ENCODE measurements around the gene CWC27. TPM values are rescaled to one million over a fixed set of nuclear protein-coding genes. Genes with fewer than 3 reads are reported as not detected.

Gene CWC27
- total RNA-seq, 1 donor from 2014 or later: 56.6 TPM

DNA sequence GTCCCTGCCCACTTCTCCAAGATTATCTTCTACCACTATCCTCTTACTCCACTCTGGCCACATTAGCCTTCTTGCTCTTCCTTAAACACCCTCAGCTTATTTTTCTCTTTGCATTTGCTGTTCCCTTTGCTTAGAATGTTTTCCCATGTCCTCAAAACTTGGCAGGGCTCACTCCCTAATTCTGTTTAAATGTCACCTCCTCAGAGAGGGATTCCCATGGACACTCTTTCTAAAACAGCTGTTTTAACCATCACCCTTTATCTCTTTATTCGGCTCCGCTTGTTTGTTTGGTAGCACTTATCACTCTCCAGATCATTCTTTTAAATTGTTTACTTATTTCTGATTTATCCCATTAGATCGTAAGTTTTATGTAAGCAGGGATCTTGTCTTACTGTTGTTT is 278.5 kb downstream of the CWC27 start:
- Histone ChIP-seq H3K27ac (no peak overlapping the region), H3K4me3 (no peak overlapping the region), H3K9me3 (ENCODE audit: low read depth) (no peaks in the 10 kb centered on the region), H4K20me1 (ENCODE audit: low read depth) (no peaks in the 10 kb centered on the region), H3F3A (ENCODE audit: low read depth) (no peaks in the 10 kb centered on the region), H3K9ac (no peak overlapping the region), H3K27me3 (no peaks in the 10 kb centered on the region), H3K79me2 (ENCODE audit: low read depth) (no peaks in the 10 kb centered on the region), H3K4me1 (no peaks in the 10 kb centered on the region), H3K4me2 (no peak overlapping the region), H3K36me3 (no peaks in the 10 kb centered on the region), H2AFZ (replicated peaks) (no peak overlapping the region)
- Mint-ChIP-seq H3K4me1 (no peaks in the 10 kb centered on the region), H3K9me3 (no peaks in the 10 kb centered on the region), H3K4me3 (no peak overlapping the region), H3K27me3 (ENCODE audit: insufficient read depth, low read depth) (no peaks in the 10 kb centered on the region), H3K27ac (no peak overlapping the region), H3K36me3 (no peaks in the 10 kb centered on the region)
- DNase-seq (ENCODE audit: low spot score): no peak
- no peak for TF ChIP-seq EZH2phosphoT487 (IDR thresholded peaks at IDR 0.05)

DNA sequence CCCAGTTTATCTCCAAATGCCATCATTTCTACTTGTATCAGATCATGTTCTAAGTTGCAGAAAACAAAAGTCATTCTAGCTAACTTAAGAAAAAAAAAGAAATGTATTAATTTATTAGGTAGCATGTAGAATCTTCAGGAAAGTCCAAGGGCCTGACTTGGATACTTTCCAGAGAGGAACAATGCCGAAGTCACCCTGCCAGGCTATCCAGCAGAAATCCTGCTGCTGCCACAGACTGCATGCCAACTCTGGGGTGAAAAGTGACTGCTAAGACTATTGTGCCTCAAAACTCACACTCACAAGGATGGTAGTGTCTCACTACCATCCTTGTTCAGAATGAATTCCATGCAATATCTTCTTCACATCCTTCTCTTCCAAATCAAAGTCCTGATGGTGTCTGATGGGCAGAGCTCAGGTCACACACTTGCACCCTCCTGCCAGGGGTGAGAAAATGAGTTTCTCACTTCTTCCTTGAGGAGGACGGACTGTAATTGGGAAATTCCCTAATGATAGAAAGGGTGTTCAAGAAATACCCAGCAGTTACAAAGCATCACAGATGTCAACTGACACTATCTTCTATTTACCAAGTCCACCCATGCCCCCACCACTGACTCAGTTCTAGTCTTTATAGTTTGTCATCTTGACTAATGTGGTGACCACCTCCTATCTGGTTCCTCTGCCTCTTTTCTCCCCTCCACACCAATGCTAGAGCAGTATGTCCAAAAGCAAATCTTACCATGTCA is 279.4 kb downstream of the CWC27 start:
- no peaks in the 10 kb centered on the region for H3K9me3 ChIP-seq (ENCODE audit: low read depth)
- H4K20me1 ChIP-seq (ENCODE audit: low read depth): no peaks in the 10 kb centered on the region
- no peaks in the 10 kb centered on the region for H3K36me3 ChIP-seq
- H3F3A ChIP-seq (ENCODE audit: low read depth): no peaks in the 10 kb centered on the region
- Mint-ChIP-seq H3K9me3 (no peaks in the 10 kb centered on the region), H3K27ac (no peak overlapping the region), H3K4me3 (no peak overlapping the region), H3K27me3 (ENCODE audit: insufficient read depth, low read depth) (no peaks in the 10 kb centered on the region), H3K4me1 (no peaks in the 10 kb centered on the region), H3K36me3 (no peaks in the 10 kb centered on the region)
- no peak overlapping the region for H2AFZ ChIP-seq (replicated peaks)
- no peak overlapping the region for H3K4me3 ChIP-seq
- no peak overlapping the region for H3K4me2 ChIP-seq
- H3K27me3 ChIP-seq: no peaks in the 10 kb centered on the region
- TF ChIP-seq, protein P1, sequence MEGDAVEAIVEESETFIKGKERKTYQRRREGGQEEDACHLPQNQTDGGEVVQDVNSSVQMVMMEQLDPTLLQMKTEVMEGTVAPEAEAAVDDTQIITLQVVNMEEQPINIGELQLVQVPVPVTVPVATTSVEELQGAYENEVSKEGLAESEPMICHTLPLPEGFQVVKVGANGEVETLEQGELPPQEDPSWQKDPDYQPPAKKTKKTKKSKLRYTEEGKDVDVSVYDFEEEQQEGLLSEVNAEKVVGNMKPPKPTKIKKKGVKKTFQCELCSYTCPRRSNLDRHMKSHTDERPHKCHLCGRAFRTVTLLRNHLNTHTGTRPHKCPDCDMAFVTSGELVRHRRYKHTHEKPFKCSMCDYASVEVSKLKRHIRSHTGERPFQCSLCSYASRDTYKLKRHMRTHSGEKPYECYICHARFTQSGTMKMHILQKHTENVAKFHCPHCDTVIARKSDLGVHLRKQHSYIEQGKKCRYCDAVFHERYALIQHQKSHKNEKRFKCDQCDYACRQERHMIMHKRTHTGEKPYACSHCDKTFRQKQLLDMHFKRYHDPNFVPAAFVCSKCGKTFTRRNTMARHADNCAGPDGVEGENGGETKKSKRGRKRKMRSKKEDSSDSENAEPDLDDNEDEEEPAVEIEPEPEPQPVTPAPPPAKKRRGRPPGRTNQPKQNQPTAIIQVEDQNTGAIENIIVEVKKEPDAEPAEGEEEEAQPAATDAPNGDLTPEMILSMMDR (IDR thresholded peaks at IDR 0.05): no peak
- TF ChIP-seq EZH2 (IDR thresholded peaks at IDR 0.05): no peak
- no peak for TF ChIP-seq EZH2phosphoT487 (IDR thresholded peaks at IDR 0.05)
- no peaks in the 10 kb centered on the region for H3K79me2 ChIP-seq (ENCODE audit: low read depth)
- no peaks in the 10 kb centered on the region for H3K4me1 ChIP-seq
- no peak for DNase-seq (ENCODE audit: low spot score)
- no peak overlapping the region for H3K27ac ChIP-seq
- no peak overlapping the region for H3K9ac ChIP-seq

DNA sequence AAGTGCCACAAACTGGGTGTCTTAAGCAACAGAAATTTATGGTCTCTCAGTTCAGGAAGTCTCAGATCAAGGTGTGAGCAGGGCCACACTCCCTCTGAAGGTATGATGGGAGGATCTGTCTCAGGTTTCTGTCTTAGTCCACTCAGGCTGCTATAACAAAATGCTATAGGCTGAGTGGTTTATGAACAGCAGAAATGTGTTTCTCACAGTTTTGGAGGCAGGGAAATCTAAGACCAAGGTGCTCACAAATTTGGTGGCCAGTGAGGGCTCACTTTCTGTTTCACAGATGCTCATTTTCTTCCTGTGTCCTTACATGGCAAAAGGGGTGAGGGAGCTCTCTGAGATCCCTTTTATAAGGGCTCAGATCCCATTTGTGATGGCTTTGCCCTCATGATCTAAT is 281.4 kb downstream of the CWC27 start:
- Histone ChIP-seq H3K9ac (no peak overlapping the region), H3F3A (ENCODE audit: low read depth) (no peaks in the 10 kb centered on the region), H3K4me3 (no peak overlapping the region), H3K36me3 (no peaks in the 10 kb centered on the region), H3K79me2 (ENCODE audit: low read depth) (no peaks in the 10 kb centered on the region), H3K27me3 (no peaks in the 10 kb centered on the region), H3K4me1 (no peaks in the 10 kb centered on the region), H3K4me2 (no peak overlapping the region), H2AFZ (replicated peaks) (no peak overlapping the region), H3K9me3 (ENCODE audit: low read depth) (no peaks in the 10 kb centered on the region), H4K20me1 (ENCODE audit: low read depth) (no peaks in the 10 kb centered on the region), H3K27ac (no peak overlapping the region)
- Mint-ChIP-seq H3K4me1 (no peaks in the 10 kb centered on the region), H3K4me3 (no peak overlapping the region), H3K9me3 (peaks cover 3% of the 10 kb centered on the region), H3K27me3 (ENCODE audit: insufficient read depth, low read depth) (no peaks in the 10 kb centered on the region), H3K27ac (no peak overlapping the region), H3K36me3 (no peaks in the 10 kb centered on the region)
- TF ChIP-seq, protein P1 (IDR thresholded peaks at IDR 0.05): no peak
- TF ChIP-seq EZH2phosphoT487 (IDR thresholded peaks at IDR 0.05) (no peak), EZH2 (IDR thresholded peaks at IDR 0.05) (no peak)
- no peak for DNase-seq (ENCODE audit: low spot score)

DNA sequence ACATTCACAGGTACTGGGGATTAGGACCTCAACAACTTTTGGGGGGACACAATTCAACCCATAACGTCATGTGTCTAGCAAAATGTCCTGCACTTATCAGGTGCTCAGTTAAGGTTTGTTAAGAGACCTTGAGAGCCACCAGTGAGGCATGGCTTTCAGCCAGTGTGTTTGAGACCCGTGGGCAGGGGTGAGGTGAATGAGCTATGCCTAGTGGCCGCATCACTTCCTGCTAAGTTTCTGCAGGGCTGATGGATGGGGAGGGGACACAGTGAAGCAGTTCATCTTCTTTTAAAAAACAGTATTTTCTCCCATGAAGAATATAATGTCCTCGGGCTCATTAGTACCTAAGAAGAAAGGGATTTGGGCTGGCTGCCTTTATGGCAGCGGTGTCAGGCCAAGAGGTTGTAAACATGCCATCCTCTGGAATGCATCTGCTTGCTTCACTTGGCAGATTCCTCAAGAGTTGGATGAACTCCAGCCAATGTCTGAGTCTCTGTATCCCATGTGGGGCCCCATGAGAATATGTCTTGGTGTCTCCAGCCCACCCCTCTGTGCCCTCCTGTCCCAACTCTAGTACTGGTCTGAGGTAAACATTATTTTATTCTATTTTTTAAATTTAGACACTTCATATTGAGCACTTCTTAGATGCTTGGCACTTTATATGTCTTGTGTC is 282.2 kb downstream of the CWC27 start:
- Histone ChIP-seq H3K27ac (no peak overlapping the region), H3K4me1 (no peaks in the 10 kb centered on the region), H3K9ac (no peak overlapping the region), H2AFZ (replicated peaks) (no peak overlapping the region), H3K4me3 (no peak overlapping the region), H4K20me1 (ENCODE audit: low read depth) (no peaks in the 10 kb centered on the region), H3K36me3 (no peaks in the 10 kb centered on the region), H3K79me2 (ENCODE audit: low read depth) (no peaks in the 10 kb centered on the region), H3F3A (ENCODE audit: low read depth) (no peaks in the 10 kb centered on the region), H3K27me3 (no peaks in the 10 kb centered on the region), H3K4me2 (no peak overlapping the region), H3K9me3 (ENCODE audit: low read depth) (no peaks in the 10 kb centered on the region)
- Mint-ChIP-seq H3K27me3 (ENCODE audit: insufficient read depth, low read depth) (no peaks in the 10 kb centered on the region), H3K9me3 (peaks cover 3% of the 10 kb centered on the region), H3K36me3 (no peaks in the 10 kb centered on the region), H3K27ac (no peak overlapping the region), H3K4me1 (no peaks in the 10 kb centered on the region), H3K4me3 (no peak overlapping the region)
- TF ChIP-seq, protein P1 (IDR thresholded peaks at IDR 0.05): no peak
- no peak for TF ChIP-seq EZH2phosphoT487 (IDR thresholded peaks at IDR 0.05)
- no peak for TF ChIP-seq EZH2 (IDR thresholded peaks at IDR 0.05)
- no peak for DNase-seq (ENCODE audit: low spot score)
